GM19035 (cell line): ENCODE results near the gene RAB15.

Experiments
- ATAC-seq: cut with Tn5 transposase; IDR thresholded peaks from one replicate; pipeline ENCODE4 v1.9.1; 2021; ENCODE audit not compliant: unreplicated experiment

Gene RAB15

GRCh38 chr14:64956697-64957406 is 15.3 kb downstream of the RAB15 start:
- no peak for ATAC-seq

GRCh38 chr14:64955297-64955696 is 16.8 kb downstream of the RAB15 start:
- ATAC-seq, result no peak

GRCh38 chr14:64954491-64955240 is 17.5 kb downstream of the RAB15 start:
- ATAC-seq, result no peak

GRCh38 chr14:64953661-64954060 is 18.5 kb downstream of the RAB15 start:
- no peak for ATAC-seq

- no peak for ATAC-seq
Observed at GRCh38 chr14:64953310-64953654, 18.9 kb downstream of the RAB15 start.

GRCh38 chr14:64952598-64953309 is 19.4 kb downstream of the RAB15 start:
- no peak for ATAC-seq

GRCh38 chr14:64951724-64952123 is 20.4 kb downstream of the RAB15 start:
- ATAC-seq, result no peak

- no peak for ATAC-seq
Observed at GRCh38 chr14:64951291-64951690, 20.8 kb downstream of the RAB15 start.

- no peak for ATAC-seq
Observed at GRCh38 chr14:64950889-64951288, 21.2 kb downstream of the RAB15 start.

- no peak for ATAC-seq
Observed at GRCh38 chr14:64948612-64949210, 23.4 kb downstream of the RAB15 start.

GRCh38 chr14:64947710-64948611 is 24.2 kb downstream of the RAB15 start:
- no peak for ATAC-seq

- ATAC-seq, result no peak
Observed at GRCh38 chr14:64946310-64947045, 25.7 kb downstream of the RAB15 start.

- no peak for ATAC-seq
Observed at GRCh38 chr14:64945431-64946178, 26.5 kb downstream of the RAB15 start.

- no peak for ATAC-seq
Observed at GRCh38 chr14:64944861-64945260, 27.3 kb downstream of the RAB15 start.

GRCh38 chr14:64944041-64944440 is 28.1 kb downstream of the RAB15 start:
- ATAC-seq, result no peak

GRCh38 chr14:64943556-64943955 is 28.6 kb downstream of the RAB15 start:
- ATAC-seq, result no peak

- ATAC-seq, result no peak
Observed at GRCh38 chr14:64942531-64943111, 29.5 kb downstream of the RAB15 start, which contains the start of gene GPX2. TSS of gene GPX2 (minus strand) at chr14:64942745. CDS start at chr14:64942726, 19 bp downstream.

GRCh38 chr14:64940336-64940910 is 31.7 kb downstream of the RAB15 start:
- no peak for ATAC-seq
